Middle frontal gyrus (tissue), 1 donor: ENCODE measurements around the gene ALDOA.
A peak's percentile ranks its signal among the peaks of the same experiment; 100 is the strongest.
"Not testable (repeated sequence)": the region's sequence is repeated elsewhere in the genome, so short reads cannot be mapped to it uniquely, and the experiment has no call there.

Experiments used
- DNase-seq: peaks from one replicate; pipeline ENCODE4 v3.0.0-alpha.2; 2015; ENCODE audit warnings: low spot score; ENCODE audit errors: extremely low spot score

Gene ALDOA

GRCh38 chr16:30114411-30114810 is 48.9 kb downstream of the ALDOA start:
- DNase-seq = no peak

DNA sequence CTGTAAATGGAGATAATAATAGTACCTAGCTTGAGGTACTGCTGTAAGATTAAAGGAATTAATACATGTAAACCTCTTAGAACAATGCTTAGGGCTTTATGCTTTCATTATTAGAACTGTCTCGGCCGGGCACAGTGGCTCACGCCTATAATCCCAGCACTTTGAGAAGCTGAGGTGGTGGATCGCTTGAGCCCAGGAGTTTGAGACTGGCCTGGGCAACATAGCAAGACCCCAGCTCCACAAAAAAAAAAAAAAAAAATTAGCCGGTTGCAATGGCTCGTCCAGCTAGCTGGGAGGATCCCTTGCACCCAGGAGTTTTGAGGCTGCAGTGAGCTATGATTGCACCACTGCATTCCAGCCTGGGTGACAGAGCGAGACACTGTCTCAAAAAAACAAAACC is 49.3 kb downstream of the ALDOA start:
- not testable (repeated sequence) for DNase-seq

GRCh38 chr16:30115238-30115637 is 49.7 kb downstream of the ALDOA start:
- no peak for DNase-seq

DNA sequence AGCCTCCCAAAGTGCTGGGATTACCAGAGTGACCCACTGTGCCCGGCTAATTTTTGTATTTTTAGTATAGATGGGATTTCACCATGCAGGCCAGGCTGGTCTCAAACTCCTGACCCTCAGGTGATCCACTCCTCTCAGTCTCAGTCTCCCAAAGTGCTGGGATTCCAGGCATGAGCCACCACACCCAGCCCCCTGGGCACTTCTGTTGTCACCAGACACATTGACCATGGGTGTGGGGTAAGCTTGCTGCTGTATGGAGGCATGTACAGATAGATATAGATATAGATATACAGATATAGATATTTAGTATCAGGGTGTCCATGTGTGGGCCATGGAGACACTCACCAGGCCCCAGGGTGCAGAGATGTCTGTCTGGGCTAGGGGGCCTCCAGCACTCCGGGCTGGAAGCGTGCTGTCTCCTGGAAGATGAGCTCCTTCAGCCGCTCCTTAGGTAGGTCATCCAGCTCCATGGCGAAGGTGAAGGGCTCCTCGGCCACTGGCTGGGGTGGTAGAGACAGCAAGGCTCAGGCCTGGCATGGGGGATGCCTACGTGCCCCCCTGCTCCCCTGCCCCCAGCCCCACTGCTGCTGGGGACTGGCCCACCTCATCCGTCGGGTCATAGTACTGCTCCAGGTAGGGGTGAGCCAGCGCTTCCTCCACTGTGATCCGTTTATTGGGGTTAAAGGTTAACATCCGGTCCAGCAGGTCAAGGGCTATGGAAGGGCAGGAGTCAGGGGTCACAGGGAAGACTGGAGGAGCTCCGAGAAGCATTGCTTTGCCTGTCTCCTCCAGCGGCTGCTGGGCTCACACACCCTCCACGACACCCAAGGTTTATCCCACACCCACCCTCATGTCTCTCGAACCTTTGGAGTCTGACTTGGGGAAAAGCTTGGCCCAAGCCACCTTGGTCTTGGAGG is 51.0 kb downstream of the ALDOA start:
- DNase-seq = no peak

DNA sequence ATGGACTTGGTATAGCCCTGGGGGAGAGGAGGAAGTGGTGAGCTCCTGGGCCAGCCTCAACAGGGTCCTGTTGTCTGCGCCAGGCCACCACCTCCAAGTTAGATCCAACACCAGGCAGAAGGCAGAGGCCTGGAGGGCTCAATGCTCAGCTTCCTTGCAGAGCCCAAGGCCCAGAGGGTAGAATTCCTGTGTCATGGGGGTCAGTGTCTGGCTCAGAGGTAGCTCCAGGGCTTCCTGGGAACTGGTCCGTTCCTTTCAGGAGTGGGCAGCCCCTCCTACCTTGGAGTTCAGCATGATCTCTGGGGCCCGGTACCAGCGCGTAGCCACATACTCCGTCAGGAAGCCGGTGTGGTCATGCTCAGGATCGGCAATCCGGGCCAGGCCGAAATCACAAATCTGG is 52.2 kb downstream of the ALDOA start:
- DNase-seq = no peak

GRCh38 chr16:30119428-30119827 is 53.9 kb downstream of the ALDOA start:
- peak; percentile 50 for DNase-seq
